HG02852 (cell line): Measurements from ENCODE around the gene KLK3.
A peak's percentile ranks its signal among the peaks of the same experiment; 100 is the strongest.
"Not testable (repeated sequence)": the region's sequence is repeated elsewhere in the genome, so short reads cannot be mapped to it uniquely, and the experiment has no call there.

ENCODE experiments used
- ATAC-seq: cut with Tn5 transposase; IDR thresholded peaks from one replicate; pipeline ENCODE4 v1.9.1; 2021; ENCODE audit warnings: mild to moderate bottlenecking, moderate library complexity; ENCODE audit not compliant: unreplicated experiment

KLK3 gene

DNA sequence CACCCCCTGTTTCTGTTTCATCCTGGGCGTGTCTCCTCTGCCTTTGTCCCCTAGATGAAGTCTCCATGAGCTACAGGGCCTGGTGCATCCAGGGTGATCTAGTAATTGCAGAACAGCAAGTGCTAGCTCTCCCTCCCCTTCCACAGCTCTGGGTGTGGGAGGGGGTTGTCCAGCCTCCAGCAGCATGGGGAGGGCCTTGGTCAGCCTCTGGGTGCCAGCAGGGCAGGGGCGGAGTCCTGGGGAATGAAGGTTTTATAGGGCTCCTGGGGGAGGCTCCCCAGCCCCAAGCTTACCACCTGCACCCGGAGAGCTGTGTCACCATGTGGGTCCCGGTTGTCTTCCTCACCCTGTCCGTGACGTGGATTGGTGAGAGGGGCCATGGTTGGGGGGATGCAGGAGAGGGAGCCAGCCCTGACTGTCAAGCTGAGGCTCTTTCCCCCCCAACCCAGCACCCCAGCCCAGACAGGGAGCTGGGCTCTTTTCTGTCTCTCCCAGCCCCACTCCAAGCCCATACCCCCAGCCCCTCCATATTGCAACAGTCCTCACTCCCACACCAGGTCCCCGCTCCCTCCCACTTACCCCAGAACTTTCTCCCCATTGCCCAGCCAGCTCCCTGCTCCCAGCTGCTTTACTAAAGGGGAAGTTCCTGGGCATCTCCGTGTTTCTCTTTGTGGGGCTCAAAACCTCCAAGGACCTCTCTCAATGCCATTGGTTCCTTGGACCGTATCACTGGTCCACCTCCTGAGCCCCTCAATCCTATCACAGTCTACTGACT is at the start of gene KLK3:
TSS of gene KLK3 (plus strand) at position 280 of the 775 bp plus-strand sequence. CDS start at position 321, 41 bp downstream.
- ATAC-seq: no peak

DNA sequence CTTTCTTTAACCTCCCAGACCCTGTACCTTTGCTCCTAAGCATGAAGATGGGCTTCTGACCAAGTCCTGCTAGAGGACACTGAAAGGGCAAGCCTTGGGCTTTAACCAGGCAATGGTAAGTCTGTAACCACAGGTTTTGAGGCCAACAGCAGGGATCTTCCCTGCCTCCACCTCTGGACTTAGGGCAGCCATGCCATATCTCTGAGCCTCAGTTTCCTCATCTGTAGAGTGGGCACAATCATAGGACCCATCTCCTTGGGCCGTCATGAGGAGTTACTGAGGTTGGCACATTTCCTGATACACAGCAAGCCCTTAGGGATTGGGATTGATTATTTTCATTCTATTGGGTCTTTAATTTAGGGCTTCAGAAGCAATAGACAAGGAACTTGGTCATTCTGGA is 45.9 kb upstream of the KLK3 start:
- no peak for ATAC-seq

DNA sequence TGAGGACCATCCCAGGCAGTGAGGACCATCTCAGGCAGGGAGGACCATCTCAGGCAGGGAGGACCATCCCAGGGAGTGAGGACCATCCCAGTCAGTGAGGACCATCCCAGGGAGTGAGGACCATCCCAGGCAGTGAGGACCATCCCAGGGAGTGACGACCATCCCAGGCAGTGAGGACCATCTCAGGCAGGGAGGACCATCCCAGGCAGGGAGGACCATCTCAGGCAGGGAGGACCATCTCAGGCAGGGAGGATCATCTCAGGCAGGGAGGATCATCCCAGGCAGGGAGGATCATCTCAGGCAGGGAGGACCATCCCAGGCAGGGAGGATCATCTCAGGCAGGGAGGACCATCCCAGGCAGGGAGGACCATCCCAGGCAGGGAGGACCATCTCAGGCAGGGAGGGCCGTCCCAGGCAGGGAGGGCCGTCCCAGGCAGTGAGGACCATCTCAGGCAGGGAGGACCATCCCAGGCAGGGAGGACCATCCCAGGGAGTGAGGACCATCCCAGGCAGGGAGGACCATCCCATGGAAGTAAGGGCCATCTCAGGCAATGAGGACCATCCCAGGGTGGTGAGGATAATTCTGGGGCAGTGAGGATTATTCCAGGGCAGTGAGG is 43.0 kb upstream of the KLK3 start:
- not testable (repeated sequence) for ATAC-seq

DNA sequence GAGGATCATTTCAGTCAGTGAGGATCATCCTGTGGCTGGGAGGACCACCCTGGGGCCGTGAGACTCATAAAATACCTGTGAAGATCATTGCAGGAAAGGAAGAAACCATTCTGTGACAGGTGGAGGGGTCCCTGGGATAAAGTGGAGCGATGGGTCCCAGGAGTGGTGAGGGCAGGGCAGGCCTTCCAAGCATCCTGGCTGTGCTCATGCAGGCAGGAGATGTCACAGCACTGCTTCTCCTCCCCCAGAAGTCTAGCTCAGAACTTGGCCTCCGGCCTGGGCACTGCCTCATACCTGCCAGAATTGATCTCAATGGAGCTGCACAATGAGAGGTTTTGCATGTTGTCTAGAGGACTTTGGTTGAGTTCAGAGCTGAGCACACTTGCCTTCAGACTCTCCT is 42.2 kb upstream of the KLK3 start:
- no peak for ATAC-seq

DNA sequence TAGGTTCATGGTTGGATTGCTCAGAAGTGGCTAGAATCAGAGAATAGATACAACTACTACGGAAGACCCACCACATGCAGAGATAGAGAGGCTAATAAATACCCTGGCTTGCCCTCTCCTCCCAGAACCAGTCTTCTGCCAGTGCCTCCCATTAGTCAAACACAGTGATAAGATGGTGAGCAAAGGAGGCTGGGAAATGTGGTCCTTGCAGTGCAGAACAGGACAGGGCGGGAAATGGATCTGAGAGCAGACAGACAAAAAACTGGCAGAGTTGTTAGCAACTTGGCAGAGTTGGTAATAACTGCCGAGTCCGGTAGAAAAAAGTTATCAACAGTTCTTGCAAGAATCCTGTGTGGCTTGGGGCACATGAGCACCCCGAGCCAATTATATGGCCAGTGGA is 39.8 kb upstream of the KLK3 start:
- no peak for ATAC-seq

DNA sequence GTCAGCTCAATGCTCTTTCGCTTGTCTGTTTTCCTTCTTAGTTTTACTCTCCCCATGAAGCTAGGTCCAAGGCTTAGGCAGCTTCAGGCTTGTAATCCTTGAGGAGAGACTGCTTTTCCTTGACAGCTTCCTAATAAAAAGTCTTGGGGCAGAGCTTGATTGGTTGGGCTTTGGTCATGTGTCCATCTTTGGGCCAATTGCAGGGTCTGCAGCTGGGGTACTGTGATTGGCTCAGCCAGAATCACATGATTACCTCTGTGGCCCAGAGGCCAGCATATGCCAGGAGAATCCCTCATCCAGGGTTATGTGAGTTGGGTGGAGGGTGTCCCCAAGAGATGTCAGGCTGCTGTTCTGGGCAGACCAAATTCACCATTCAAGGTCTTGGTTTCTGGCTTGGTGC is 39.3 kb upstream of the KLK3 start:
- no peak for ATAC-seq

DNA sequence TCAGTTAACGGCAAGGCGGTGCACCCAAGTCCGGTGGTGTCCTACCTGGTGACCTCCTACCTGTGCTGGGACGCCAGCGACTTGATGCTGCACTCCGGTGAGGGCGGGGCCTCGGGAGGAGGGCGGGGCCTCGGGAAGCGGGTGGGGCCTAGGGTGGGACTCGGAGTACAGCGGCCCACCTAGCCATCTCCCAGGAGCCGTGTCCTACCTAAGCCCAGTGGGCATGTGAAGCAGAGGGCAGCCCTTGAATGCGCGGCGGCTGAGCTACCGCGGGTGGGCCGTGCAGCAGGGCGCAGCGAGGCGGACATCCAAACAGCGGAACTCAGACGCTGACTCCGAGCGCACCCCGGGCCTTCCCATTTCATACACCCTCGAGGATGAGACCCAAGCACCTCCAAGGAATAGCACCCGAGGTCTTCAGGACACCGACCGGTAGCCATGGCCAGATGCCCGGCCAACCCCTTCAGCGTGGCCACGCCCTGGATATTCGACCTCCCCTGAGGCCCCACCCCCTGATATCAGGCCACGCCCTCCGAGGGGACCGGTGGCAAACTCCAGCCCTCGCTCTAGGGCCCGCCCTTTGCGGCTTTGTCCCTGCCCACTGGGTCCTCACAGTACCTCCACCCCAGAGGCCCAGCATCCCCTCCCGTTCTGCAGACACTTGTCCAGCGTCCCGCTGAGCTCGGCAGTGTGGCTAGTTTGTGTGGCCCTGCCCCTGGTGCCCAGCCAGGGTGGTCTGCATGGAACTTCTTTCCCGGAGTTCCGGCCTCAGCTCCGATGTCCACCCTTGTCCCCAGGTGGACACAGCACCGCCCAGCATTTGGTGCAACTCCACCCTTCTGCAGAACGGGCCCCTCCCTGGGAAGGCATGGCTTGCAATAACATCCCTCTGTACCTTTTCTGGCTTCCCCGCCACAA is 36.5 kb upstream of the KLK3 start:
- ATAC-seq: peak; percentile 57

DNA sequence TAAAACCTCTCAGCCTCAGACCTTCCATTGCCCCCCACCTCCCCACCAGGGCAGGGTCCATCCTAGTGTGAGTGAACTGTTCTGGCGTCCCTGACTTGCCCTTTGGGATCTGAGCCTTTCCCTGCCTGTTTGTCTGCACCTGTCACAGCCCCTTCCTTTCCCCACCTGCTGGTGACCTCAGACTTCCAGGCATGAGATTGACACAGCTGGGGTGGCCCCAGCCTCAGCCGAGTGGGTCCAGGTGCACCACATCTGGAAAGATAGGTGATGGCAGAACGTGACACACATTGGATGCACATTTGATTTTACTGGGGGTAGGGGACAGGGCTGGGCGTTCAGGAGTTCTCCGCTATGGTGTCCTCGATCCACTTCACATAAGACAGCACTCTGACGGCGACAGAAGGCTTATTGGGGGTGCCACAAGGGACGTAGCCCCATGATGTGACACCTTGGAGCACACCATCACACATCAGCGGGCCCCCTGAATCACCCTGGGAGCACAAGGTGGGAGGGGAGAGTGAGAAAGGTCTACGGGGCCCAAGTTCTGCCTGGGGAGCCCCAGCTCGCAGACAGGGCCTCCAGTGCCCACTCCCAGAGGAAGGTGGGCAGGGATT is 35.7 kb upstream of the KLK3 start:
- no peak for ATAC-seq

DNA sequence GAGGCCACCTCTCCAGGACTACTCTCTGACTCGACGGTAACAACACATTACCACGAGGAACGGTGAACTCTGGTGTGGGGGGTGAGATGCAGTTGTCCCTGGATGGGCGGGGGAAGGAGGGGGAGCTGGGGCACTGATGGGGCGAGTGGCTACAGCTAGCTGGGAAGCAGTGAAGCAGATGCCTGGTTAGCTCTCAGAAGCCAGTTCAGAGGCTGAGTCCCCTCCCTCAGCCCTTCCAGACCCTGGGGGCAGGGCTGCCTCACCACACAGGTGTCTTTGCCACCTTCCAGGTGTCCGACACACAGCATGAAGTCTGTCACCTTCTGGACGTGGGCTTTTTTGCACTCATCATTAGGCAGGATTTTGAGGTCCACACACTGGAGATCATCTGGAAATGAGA is 35.1 kb upstream of the KLK3 start:
- no peak for ATAC-seq

DNA sequence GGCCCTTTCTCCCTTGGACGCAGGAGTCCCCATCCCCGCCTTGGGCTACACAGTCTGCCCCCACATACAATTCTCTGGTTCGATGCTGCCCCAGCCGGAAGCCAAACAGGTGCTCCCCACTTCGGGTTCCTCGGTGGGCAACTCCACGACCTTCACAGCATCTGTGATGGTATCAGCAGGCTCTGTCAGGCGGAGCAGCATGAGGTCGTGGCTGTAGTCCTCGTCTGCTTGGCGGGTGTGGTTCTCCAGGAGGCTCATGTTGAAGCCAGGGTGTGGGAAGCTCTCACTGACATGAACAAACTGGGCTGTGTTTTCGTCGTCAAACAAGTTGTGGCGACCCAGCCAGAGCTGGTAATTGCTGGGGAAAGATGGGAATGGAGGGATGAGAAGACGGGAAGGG is 34.6 kb upstream of the KLK3 start:
- ATAC-seq: no peak

DNA sequence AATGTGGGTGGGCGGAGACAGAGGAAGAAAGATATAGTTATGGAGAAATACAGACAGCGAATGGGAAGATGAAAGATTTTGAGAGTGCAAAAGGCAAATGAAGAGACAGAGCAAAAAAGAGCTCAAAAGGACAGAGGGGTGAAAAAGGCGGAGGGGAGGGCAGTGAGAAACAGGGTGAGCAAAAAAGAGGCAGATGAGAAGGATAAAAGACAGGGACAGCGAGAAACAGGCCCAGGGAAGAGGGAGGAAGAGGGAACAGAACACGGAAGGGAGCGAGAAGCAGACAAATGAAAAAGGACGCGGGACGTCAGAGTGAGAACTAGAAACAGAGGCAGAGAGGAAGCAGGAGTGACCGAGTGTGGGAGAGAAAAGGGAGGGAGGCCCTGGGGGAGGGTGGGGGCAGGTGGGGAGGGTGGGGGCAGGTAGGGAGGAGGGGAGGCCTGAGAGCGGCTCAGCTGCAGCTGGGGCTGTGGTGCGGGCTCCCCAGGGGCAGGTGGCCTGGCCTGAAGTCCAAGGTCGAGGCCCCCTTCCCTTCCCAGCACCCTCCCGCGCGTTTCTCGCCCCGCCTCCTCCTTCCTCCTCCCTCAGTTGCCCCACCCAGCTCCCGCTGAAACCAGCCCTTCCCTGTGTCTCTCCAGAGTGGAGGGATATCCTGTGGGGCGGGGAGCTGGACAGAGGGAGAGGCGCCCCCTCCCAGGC is 34.0 kb upstream of the KLK3 start:
- ATAC-seq: no peak

DNA sequence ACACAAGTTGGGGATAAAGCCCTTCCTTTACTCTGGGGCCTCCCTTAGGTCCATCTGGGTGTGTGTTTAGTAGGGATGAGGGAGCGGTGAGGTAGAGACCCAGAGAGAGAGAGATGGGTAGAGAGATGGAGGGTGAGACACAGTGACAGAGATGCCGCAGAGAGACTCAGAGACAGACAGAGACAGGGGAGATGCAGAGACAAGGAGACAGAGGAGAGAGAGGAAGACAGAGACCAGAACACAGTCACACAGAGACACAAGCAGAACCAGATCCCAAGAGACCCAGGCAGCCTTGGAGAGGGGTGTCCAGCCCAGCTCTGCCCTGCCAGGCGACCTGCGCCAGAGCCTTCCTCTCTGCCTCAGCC is 33.5 kb upstream of the KLK3 start:
- ATAC-seq: no peak

DNA sequence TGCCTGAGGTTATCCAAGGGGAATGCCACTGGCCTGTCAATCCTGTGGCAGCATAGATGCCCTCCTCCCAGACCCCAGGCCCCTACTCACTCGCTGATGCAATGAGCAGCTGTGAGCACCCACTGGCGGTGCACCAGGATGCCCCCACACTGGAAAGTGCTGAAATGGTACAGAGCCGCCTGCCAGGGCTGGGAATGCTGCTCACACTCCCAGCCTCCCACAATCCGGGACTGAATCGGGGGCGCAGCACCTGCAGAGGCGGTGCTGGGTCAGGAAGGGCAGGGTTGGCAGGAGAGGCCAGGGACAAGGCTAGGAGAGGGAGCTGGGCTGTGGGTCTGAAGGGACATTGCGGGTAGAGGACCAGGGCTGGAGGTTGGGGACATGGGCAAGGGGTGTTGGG is 33.1 kb upstream of the KLK3 start:
- ATAC-seq: no peak

DNA sequence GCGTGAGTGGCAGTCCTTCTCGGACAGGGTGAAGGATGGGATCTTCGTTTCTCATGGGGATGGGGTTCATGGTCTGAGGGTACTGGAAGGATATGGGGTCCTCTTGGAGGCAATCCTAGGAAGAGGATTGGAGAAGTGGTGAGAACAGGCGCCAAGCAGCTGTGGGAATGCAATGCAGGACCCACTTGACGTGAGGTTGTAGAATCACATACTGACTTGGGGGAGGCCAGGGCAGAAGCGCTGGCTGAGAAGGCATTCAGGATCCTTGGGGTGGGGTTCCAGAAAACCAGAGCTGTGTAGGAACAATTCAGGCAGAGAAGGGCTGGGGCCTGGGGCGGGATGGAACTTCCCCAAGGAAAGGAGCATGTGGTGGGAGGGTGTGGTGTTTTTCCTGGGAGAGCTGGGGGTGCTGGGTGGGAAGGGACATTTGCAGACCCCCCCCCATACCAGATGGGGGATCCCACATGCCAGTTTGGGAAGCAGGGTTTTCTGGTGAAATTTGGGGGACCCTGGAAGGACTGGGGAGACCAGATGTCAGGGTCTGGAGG is 32.0 kb upstream of the KLK3 start:
- ATAC-seq: no peak

DNA sequence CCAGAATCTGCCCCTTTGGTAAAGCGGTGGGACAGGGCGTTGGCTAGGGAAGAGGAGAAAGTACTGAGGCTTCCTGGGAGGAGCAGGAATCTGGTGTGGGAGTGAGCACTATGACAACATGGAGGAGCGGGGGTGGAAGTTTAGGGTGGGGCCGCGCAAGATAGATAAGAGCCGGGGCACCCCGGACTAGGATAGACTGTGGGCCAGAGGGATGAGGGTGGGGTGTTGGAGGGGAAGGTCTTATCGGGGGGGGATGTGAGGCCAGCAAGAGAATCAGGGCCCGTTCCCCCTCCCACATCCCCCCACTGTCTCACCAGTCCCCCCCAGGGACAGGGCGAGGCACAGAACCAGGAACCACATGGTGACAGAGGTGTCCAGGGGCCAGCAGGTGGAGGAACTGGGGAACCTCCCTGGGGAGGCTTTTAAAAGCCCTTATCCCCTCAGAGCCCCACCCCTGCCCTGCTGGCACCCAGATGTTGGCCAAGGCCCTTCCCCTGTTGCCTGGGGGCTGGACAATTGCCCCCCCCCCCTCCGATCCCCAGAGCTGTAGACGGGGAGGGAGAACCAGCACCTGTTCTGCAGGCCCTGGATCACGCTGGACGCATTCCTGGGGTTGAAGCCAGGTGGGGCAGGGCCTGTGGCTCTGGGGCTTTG is 31.2 kb upstream of the KLK3 start, which contains the start of gene KLK1:
TSS of gene KLK1 (minus strand) at position 399 of the 654 bp plus-strand sequence. CDS start at position 360, 39 bp downstream.
- ATAC-seq: no peak

DNA sequence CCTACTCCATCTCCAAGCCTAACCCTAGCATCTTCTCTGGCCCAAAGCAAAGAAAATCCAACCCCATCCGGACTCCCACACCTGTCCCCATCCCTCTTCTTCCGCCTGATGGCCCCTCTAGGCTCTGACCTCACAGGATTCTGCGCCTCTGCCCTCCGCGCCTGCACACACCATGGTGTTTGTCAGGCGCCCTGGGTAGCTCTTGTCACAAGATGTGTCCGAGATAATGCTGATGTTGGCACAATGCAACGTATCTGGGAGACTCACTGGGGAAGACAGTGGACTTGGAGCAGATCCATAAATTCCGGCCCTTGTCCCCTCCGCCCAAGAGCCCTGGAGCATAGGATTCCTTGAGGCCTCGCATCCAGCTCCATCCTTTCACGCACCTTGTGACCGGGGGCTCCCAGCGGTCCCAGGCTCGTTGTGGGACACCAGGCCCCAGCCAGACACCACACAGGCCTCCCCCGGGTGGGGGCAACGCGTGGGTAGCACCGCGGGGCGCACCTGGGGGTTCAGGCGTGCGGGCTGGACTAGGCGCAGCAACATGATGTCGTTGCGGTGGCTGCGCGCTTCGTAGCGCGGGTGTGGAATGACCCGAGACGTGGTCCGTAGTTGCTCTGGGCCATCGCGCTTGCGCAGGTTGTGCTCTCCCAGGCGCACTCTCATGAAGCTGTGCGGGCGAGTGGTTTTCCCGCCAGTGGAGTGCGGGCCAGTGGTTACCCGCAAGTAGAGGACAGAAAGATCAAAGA is 28.0 kb upstream of the KLK3 start:
- no peak for ATAC-seq

DNA sequence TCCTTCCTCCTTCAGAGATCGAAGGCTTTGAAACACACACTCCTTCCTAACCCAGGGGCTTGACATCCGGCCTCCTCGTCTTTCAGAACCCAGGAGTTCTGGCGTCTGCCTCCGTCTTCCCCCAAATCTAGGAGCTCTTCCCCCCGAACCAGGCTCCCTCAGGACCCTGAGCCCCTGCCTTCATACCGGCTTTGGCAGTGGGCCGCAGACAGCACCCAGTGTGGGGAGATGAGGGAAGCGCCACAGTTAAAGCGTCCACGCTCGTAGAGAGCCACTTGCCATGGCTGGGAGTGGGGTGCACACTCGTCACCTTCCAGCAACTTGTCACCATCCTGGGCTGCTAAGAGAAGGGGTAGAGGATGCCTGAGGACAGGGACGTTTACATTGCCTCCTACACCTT is 27.2 kb upstream of the KLK3 start:
- no peak for ATAC-seq

DNA sequence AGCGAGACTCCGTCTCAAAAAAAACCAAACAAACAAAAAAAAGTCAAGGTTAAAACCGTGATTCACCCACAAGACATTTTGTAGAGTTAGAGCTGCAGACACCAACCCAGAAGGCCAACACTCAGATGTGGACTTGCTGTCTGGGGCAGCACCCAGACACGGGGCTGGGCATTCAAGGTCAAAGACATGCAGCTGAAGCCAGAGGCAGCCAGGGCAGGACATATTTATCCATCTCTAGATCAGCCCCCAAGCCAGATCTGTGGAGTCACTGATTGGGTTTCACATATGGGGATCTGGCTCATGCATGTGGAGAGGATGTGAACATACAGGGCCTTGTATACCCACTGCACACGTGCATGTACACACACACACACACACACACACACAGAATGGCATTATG is 24.9 kb upstream of the KLK3 start:
- ATAC-seq: no peak
